ENCODE measurements around the gene UBE2H.
"Not testable (repeated sequence)": the region's sequence is repeated elsewhere in the genome, so short reads cannot be mapped to it uniquely, and the experiment has no call there.

Gene UBE2H

GRCh38 chr7:129866251-129866650, 86.5 kb downstream of the UBE2H start:
- Histone ChIP-seq H3K4me2 (ENCODE audit: low read length) (no peak overlapping the region), H2AFZ (ENCODE audit: low read depth, low read length) (no peak overlapping the region), H3K27me3 (ENCODE audit: low read depth, low read length) (no peaks in the 10 kb centered on the region), H3K4me1 (ENCODE audit: low read length) (peaks cover 9% of the 10 kb centered on the region; the same call in 1 of the 2 replicates), H3K9ac (ENCODE audit: low read length) (no peak overlapping the region), H4K20me1 (ENCODE audit: insufficient read depth, low read length) (peaks cover 37% of the 10 kb centered on the region), H3K4me3 (ENCODE audit: low read length) (no peak overlapping the region), H3K9me3 (ENCODE audit: insufficient read depth, low read length) (no peaks in the 10 kb centered on the region), H3K79me2 (ENCODE audit: low read length) (0 out of 2 replicates have a peak, but pooled peaks cover 2% of the 10 kb centered on the region), H3K27ac (ENCODE audit: low read length) (no peak overlapping the region), H3K36me3 (replicated peaks; ENCODE audit: low read depth, low read length) (no peaks in the 10 kb centered on the region)
- TF ChIP-seq EZH2phosphoT487 (IDR thresholded peaks at IDR 0.05; ENCODE audit: low read depth), result no peak

- H3K4me2 ChIP-seq (ENCODE audit: low read length), result no peak overlapping the region
- peaks cover 9% of the 10 kb centered on the region; the same call in 1 of the 2 replicates for H3K4me1 ChIP-seq (ENCODE audit: low read length)
- H3K9me3 ChIP-seq (ENCODE audit: insufficient read depth, low read length), result no peaks in the 10 kb centered on the region
- TF ChIP-seq EZH2phosphoT487 (IDR thresholded peaks at IDR 0.05; ENCODE audit: low read depth) (no peak), CTCF (IDR thresholded peaks at IDR 0.05; ENCODE audit: low read depth, low read length) (no peak)
- H3K27ac ChIP-seq (ENCODE audit: low read length), result no peak overlapping the region
- H3K27me3 ChIP-seq (ENCODE audit: low read depth, low read length), result no peaks in the 10 kb centered on the region
- H3K36me3 ChIP-seq (replicated peaks; ENCODE audit: low read depth, low read length), result no peaks in the 10 kb centered on the region
- H4K20me1 ChIP-seq (ENCODE audit: insufficient read depth, low read length), result peaks cover 35% of the 10 kb centered on the region
- H2AFZ ChIP-seq (ENCODE audit: low read depth, low read length), result no peak overlapping the region
- 0 out of 2 replicates have a peak, but pooled peaks cover 2% of the 10 kb centered on the region for H3K79me2 ChIP-seq (ENCODE audit: low read length)
- H3K9ac ChIP-seq (ENCODE audit: low read length), result no peak overlapping the region
- H3K4me3 ChIP-seq (ENCODE audit: low read length), result no peak overlapping the region
Observed at GRCh38 chr7:129865925-129866201, 86.9 kb downstream of the UBE2H start.

- TF ChIP-seq CTCF (IDR thresholded peaks at IDR 0.05; ENCODE audit: low read depth, low read length), result no peak
- TF ChIP-seq EZH2phosphoT487 (IDR thresholded peaks at IDR 0.05; ENCODE audit: low read depth), result no peak
- Histone ChIP-seq H3K4me3 (ENCODE audit: low read length) (no peak overlapping the region), H3K79me2 (ENCODE audit: low read length) (0 out of 2 replicates have a peak, but pooled peaks cover 2% of the 10 kb centered on the region), H3K4me2 (ENCODE audit: low read length) (no peak overlapping the region), H3K9me3 (ENCODE audit: insufficient read depth, low read length) (no peaks in the 10 kb centered on the region), H3K36me3 (replicated peaks; ENCODE audit: low read depth, low read length) (no peaks in the 10 kb centered on the region), H3K4me1 (ENCODE audit: low read length) (peaks cover 9% of the 10 kb centered on the region; the same call in 1 of the 2 replicates), H3K27ac (ENCODE audit: low read length) (no peak overlapping the region), H3K27me3 (ENCODE audit: low read depth, low read length) (no peaks in the 10 kb centered on the region), H4K20me1 (ENCODE audit: insufficient read depth, low read length) (peaks cover 36% of the 10 kb centered on the region), H3K9ac (ENCODE audit: low read length) (no peak overlapping the region), H2AFZ (ENCODE audit: low read depth, low read length) (no peak overlapping the region)
Observed at GRCh38 chr7:129865093-129865924, 87.5 kb downstream of the UBE2H start.

- H3K27me3 ChIP-seq (ENCODE audit: low read depth, low read length); H3K4me2 ChIP-seq (ENCODE audit: low read length); H3K9ac ChIP-seq (ENCODE audit: low read length); H3K9me3 ChIP-seq (ENCODE audit: insufficient read depth, low read length); H3K36me3 ChIP-seq (replicated peaks; ENCODE audit: low read depth, low read length); H2AFZ ChIP-seq (ENCODE audit: low read depth, low read length); H3K79me2 ChIP-seq (ENCODE audit: low read length); H3K4me3 ChIP-seq (ENCODE audit: low read length); H3K27ac ChIP-seq (ENCODE audit: low read length): not testable (repeated sequence)
- Histone ChIP-seq H4K20me1 (ENCODE audit: insufficient read depth, low read length) (peaks cover 42% of the 10 kb centered on the region), H3K4me1 (ENCODE audit: low read length) (peaks cover 13% of the 10 kb centered on the region)
Observed at GRCh38 chr7:129864676-129865075, 88.1 kb downstream of the UBE2H start.

- H3K36me3 ChIP-seq (replicated peaks; ENCODE audit: low read depth, low read length), result no peaks in the 10 kb centered on the region
- no peaks in the 10 kb centered on the region for H3K27me3 ChIP-seq (ENCODE audit: low read depth, low read length)
- peaks cover 48% of the 10 kb centered on the region for H4K20me1 ChIP-seq (ENCODE audit: insufficient read depth, low read length)
- H3K9me3 ChIP-seq (ENCODE audit: insufficient read depth, low read length), result no peaks in the 10 kb centered on the region
- no peak overlapping the region for H3K4me3 ChIP-seq (ENCODE audit: low read length)
- peaks cover 20% of the 10 kb centered on the region for H3K4me1 ChIP-seq (ENCODE audit: low read length)
- 0 out of 2 replicates have a peak, but pooled peaks cover 2% of the 10 kb centered on the region for H3K79me2 ChIP-seq (ENCODE audit: low read length)
- H3K4me2 ChIP-seq (ENCODE audit: low read length), result no peak overlapping the region
- TF ChIP-seq EZH2phosphoT487 (IDR thresholded peaks at IDR 0.05; ENCODE audit: low read depth), result no peak
- no peak overlapping the region for H2AFZ ChIP-seq (ENCODE audit: low read depth, low read length)
- no peak overlapping the region for H3K9ac ChIP-seq (ENCODE audit: low read length)
- no peak overlapping the region for H3K27ac ChIP-seq (ENCODE audit: low read length)
Observed at GRCh38 chr7:129864042-129864441, 88.7 kb downstream of the UBE2H start.
